Gastrocnemius medialis (tissue), 4 donors: ENCODE measurements around the gene MUL1. TPM values are rescaled to one million over a fixed set of nuclear protein-coding genes. Genes with fewer than 3 reads are reported as not detected.

ENCODE experiments used
- total RNA-seq, 4 donors: library from RNA; depleted of rRNA; stranded (reverse); fragments of >200 nt; gene quantifications; one replicate each; pipeline versions ENCODE4 v1.1.0 to v1.2.3, GENCODE V29; 2016

MUL1 gene
- total RNA-seq, 4 donors from 2014 or later, result 32.8 to 44.5 (median 38.8) TPM

Other genes starting within 250 kb of the MUL1 start
- gene VWA5B1, start 217.3 kb downstream of the MUL1 start, total RNA-seq, result under 1 TPM in 1 of 4 donors, not detected in 3; 0.25 TPM
- 1 to 10 TPM; 1.3 to 2.5 (median 1.5) TPM for gene CAMK2N1, start 21.9 kb downstream of the MUL1 start, total RNA-seq
- gene FAM43B, start 44.4 kb upstream of the MUL1 start, total RNA-seq, result under 1 TPM in 2 of 4 donors, not detected in 2; 0.09 to 0.10 TPM
- 1 to 10 TPM in 3 of 4 donors, under 1 TPM in 1; 0.71 to 1.7 (median 1.2) TPM for gene CDA, start 80.9 kb upstream of the MUL1 start, total RNA-seq
- gene PINK1, start 125.3 kb upstream of the MUL1 start, total RNA-seq, result 100 to 1,000 TPM; 376 to 478 (median 414) TPM
- gene DDOST, start 153.2 kb upstream of the MUL1 start, total RNA-seq, result 100 to 1,000 TPM in 2 of 4 donors, 10 to 100 TPM in 2; 63.0 to 110 (median 99.8) TPM
- 1 to 10 TPM; 2.6 to 3.8 (median 3.0) TPM for gene KIF17, start 209.9 kb upstream of the MUL1 start, total RNA-seq
- under 1 TPM in 1 of 4 donors, not detected in 3; 0.53 TPM for gene SH2D5, start 224.6 kb upstream of the MUL1 start, total RNA-seq